ENCODE results near the gene TMBIM6. TPM values are rescaled to one million over a fixed set of nuclear protein-coding genes. Genes with fewer than 3 reads are reported as not detected.

TMBIM6 gene
- total and polyA plus RNA-seq, 8 donors = 79.6 to 606 (median 221) TPM

DNA sequence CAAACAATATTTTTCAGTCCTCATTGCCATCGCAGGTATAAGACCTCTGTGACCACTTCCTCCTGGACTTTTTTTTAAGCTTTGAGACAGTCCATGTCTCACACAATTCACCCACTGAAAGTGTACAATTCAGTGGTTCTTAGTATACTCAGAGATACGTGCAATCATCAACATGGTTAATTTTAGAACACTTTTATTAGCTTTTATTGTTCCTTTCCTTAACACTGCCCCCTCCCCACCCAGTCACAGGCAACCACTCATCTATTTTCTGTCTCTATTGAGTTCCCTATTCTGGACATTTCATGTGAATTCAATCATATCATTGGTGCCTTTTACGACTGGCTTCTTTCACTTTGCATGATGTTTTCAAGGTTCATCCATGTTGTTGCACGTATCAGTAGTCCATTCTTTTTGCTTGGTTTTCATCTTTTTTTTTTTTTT, 70.6 kb downstream of the TMBIM6 start:
- WGBS, 5 donors = 79 to 87% (median 85%) methylated on average over 4 of the region's 4 CpGs
- Histone ChIP-seq H3K27ac (no peak overlapping the region), H3K4me3 (no peak overlapping the region), H3K9me3 (no peaks in the 10 kb centered on the region), H3K27me3 (no peaks in the 10 kb centered on the region), H3K4me1 (peaks cover 8 to 35% (median 23%) of the 10 kb centered on the region in 4 donors), H3K36me3 (peaks cover 0 to 17% (median 5%) of the 10 kb centered on the region in 4 donors)
- intact Hi-C loops (cut with DNase I; ENCODE audit: low total_unique reads) = no loop called here
- TF ChIP-seq CTCF (IDR thresholded peaks at IDR 0.05) (no peak), EP300 (IDR thresholded peaks at IDR 0.05) (no peak), POLR2A (IDR thresholded peaks at IDR 0.05) (no peak), POLR2AphosphoS5 (IDR thresholded peaks at IDR 0.05) (no peak)
- DNase-seq = no peak

DNA sequence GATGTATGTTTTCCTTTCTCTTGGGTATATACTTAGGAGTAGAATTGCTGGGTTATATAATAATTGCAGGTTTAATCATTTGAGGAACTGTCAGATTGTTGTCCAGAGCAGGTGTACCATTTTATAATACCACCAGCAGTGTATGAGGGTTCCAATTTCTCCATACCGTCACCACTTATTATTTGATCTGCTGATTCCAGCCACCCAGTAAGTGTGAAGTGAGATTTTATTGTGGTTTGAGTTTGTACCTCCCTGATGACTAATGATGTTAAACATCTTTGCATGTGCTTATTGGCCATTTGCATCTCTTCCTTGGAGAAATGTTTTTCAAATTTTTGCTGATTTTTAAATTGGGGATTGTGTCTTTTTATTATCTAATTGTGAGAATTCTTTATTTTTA, 71.8 kb downstream of the TMBIM6 start:
- WGBS, 5 donors = 79 to 92% (median 87%) methylated on average over 1 of the region's 1 CpG
- intact Hi-C loops (cut with DNase I; ENCODE audit: low total_unique reads) = no loop called here

More for the DNA sequence above, 71.8 kb downstream of the TMBIM6 start:
- H3K4me1 ChIP-seq = peaks cover 8 to 33% (median 22%) of the 10 kb centered on the region in 4 donors
- H3K36me3 ChIP-seq = peaks cover 0 to 9% (median 2%) of the 10 kb centered on the region in 4 donors
- no peaks in the 10 kb centered on the region for H3K9me3 ChIP-seq
- H3K27me3 ChIP-seq = no peaks in the 10 kb centered on the region
- no peak overlapping the region for H3K27ac ChIP-seq
- no peak for DNase-seq
- H3K4me3 ChIP-seq = no peak overlapping the region
- TF ChIP-seq CTCF (IDR thresholded peaks at IDR 0.05) = no peak
- TF ChIP-seq POLR2AphosphoS5 (IDR thresholded peaks at IDR 0.05) = no peak
- TF ChIP-seq EP300 (IDR thresholded peaks at IDR 0.05) = no peak
- no peak for TF ChIP-seq POLR2A (IDR thresholded peaks at IDR 0.05)

Small RNAs within 50 kb of the gene (small RNA-seq; reads per million reads assigned to genes)
- 0 reads per million in 4 donors for gene AC020612.2
- gene LSM6P2 = 0 reads per million in 4 donors

Other genes starting within 250 kb of the TMBIM6 start
- gene KCNH3, start 202.5 kb upstream of the TMBIM6 start, total RNA-seq = under 1 TPM in 1 of 5 donors, not detected in 4; 0.55 TPM
- under 1 TPM; 0.25 to 0.61 (median 0.44) TPM for gene KCNH3, start 202.5 kb upstream of the TMBIM6 start, polyA plus RNA-seq
- 100 to 1,000 TPM in 1 of 5 donors, 10 to 100 TPM in 4; 16.5 to 322 (median 45.6) TPM for gene MCRS1, start 173.4 kb upstream of the TMBIM6 start, total RNA-seq
- gene MCRS1, start 173.4 kb upstream of the TMBIM6 start, polyA plus RNA-seq = 10 to 100 TPM; 45.8 to 51.5 (median 51.3) TPM
- gene FAM186B, start 135.9 kb upstream of the TMBIM6 start, total RNA-seq = 1 to 10 TPM in 1 of 5 donors, under 1 TPM in 2, not detected in 2; 0.18 to 7.0 (median 0.29) TPM
- gene FAM186B, start 135.9 kb upstream of the TMBIM6 start, polyA plus RNA-seq = under 1 TPM in 1 of 3 donors, not detected in 2; 0.25 TPM
- 10 to 100 TPM in 3 of 5 donors, 1 to 10 TPM in 2; 6.7 to 39.7 (median 14.0) TPM for gene PRPF40B, start 118.0 kb upstream of the TMBIM6 start, total RNA-seq
- 10 to 100 TPM in 2 of 3 donors, 1 to 10 TPM in 1; 6.6 to 17.4 (median 12.6) TPM for gene PRPF40B, start 118.0 kb upstream of the TMBIM6 start, polyA plus RNA-seq
- 10 to 100 TPM in 2 of 5 donors, 1 to 10 TPM in 3; 2.9 to 28.5 (median 9.6) TPM for gene FMNL3, start 34.2 kb upstream of the TMBIM6 start, total RNA-seq
- 1 to 10 TPM; 2.1 to 8.1 (median 5.2) TPM for gene FMNL3, start 34.2 kb upstream of the TMBIM6 start, polyA plus RNA-seq
- gene NCKAP5L, start 86.9 kb downstream of the TMBIM6 start, total RNA-seq = 10 to 100 TPM in 2 of 5 donors, 1 to 10 TPM in 3; 4.9 to 16.5 (median 8.3) TPM
- 1 to 10 TPM; 3.5 to 9.7 (median 4.1) TPM for gene NCKAP5L, start 86.9 kb downstream of the TMBIM6 start, polyA plus RNA-seq
- 10 to 100 TPM in 1 of 5 donors, 1 to 10 TPM in 2, under 1 TPM in 1, not detected in 1; 0.58 to 14.7 (median 3.6) TPM for gene BCDIN3D, start 101.5 kb downstream of the TMBIM6 start, total RNA-seq
- gene BCDIN3D, start 101.5 kb downstream of the TMBIM6 start, polyA plus RNA-seq = 1 to 10 TPM; 1.8 to 2.7 (median 2.6) TPM
- 10 to 100 TPM in 2 of 5 donors, 1 to 10 TPM in 3; 1.2 to 44.6 (median 2.2) TPM for gene FAIM2, start 162.3 kb downstream of the TMBIM6 start, total RNA-seq
- 1 to 10 TPM; 1.1 to 1.8 (median 1.6) TPM for gene FAIM2, start 162.3 kb downstream of the TMBIM6 start, polyA plus RNA-seq
- gene AQP2, start 209.2 kb downstream of the TMBIM6 start, total RNA-seq = under 1 TPM in 1 of 5 donors, not detected in 4; 0.92 TPM
- not detected for gene AQP2, start 209.2 kb downstream of the TMBIM6 start, polyA plus RNA-seq
- gene AQP5, start 220.3 kb downstream of the TMBIM6 start, total RNA-seq = 10 to 100 TPM in 1 of 5 donors, 1 to 10 TPM in 2, not detected in 2; 4.9 to 12.5 (median 6.6) TPM
- 10 to 100 TPM in 2 of 3 donors, 1 to 10 TPM in 1; 2.9 to 54.3 (median 10.6) TPM for gene AQP5, start 220.3 kb downstream of the TMBIM6 start, polyA plus RNA-seq
- under 1 TPM in 2 of 5 donors, not detected in 3; 0.18 to 0.45 TPM for gene AQP6, start 231.4 kb downstream of the TMBIM6 start, total RNA-seq
- gene AQP6, start 231.4 kb downstream of the TMBIM6 start, polyA plus RNA-seq = under 1 TPM in 1 of 3 donors, not detected in 2; 0.58 TPM

Measured in stomach (tissue), 9 donors.